ENCODE data around the gene RFWD3. TPM values are rescaled to one million over a fixed set of nuclear protein-coding genes. Genes with fewer than 3 reads are reported as not detected.
"Not testable (repeated sequence)": the region's sequence is repeated elsewhere in the genome, so short reads cannot be mapped to it uniquely, and the experiment has no call there.

The RFWD3 gene
- total and polyA plus RNA-seq, 2 donors (not counting 1 experiment from before 2014, with no cell fraction given) = 12.9 to 15.2 TPM

- no peak overlapping the region for H3K4me3 ChIP-seq (replicated peaks in 1 of 4; ENCODE audit: control extremely low read depth in 1 of 4, insufficient read depth in 1 of 4, low read depth in 3 of 4, low read length in 4 of 4)
- no peaks in the 10 kb centered on the region for H3K79me2 ChIP-seq (ENCODE audit: control insufficient read depth, insufficient read depth, low read length)
Measured at GRCh38 chr16:74677868-74678267, 11.2 kb upstream of the RFWD3 start.

DNA sequence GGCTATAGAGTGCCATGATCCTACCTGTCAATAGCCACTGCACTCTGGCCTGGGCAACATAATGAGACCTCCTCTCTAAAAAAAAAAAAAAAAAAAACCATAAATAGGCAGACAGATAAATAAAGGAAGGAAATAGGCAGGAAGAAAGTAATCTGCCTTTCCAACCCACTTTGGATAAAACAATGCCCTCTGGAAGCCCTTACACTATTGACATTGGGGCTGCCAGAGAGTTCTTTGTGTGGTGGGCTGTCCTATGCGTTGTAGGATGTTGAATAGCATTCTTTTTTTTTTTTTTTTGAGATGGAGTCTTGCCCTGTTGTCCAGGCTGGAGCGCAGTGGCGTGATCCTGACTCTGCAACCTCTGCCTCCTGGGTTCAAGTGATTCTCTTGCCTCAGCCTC, 7.2 kb upstream of the RFWD3 start:
- H3K4me3 ChIP-seq (replicated peaks in 1 of 4; ENCODE audit: control extremely low read depth in 1 of 4, insufficient read depth in 1 of 4, low read depth in 3 of 4, low read length in 4 of 4) = no peak overlapping the region
- no peak overlapping the region for H3K4me2 ChIP-seq (ENCODE audit: extremely low read depth, insufficient read depth, low read length)
- no peaks in the 10 kb centered on the region for H3K79me2 ChIP-seq (ENCODE audit: control insufficient read depth, insufficient read depth, low read length)
- no peaks in the 10 kb centered on the region for H3K27me3 ChIP-seq (ENCODE audit: control insufficient read depth, insufficient read depth, low read length)
- H3K9me3 ChIP-seq (ENCODE audit: control insufficient read depth, insufficient read depth, low read depth, low read length) = no peaks in the 10 kb centered on the region
- no peak for TF ChIP-seq EZH2 (IDR thresholded peaks at IDR 0.05; ENCODE audit: low read length, missing control alignments)
- no peak overlapping the region for H2AFZ ChIP-seq (ENCODE audit: low read length)
- H4K20me1 ChIP-seq (ENCODE audit: control insufficient read depth, extremely low read depth, insufficient read depth, low read length) = no peaks in the 10 kb centered on the region
- H3K9ac ChIP-seq (ENCODE audit: insufficient read depth, low read length) = no peak overlapping the region
- no peak for DNase-seq (ENCODE audit: low read depth in 2 of 2)
- no peaks in the 10 kb centered on the region for H3K36me3 ChIP-seq (ENCODE audit: control insufficient read depth, insufficient read depth, low read length)
- no peak overlapping the region for H3K27ac ChIP-seq (ENCODE audit: insufficient read depth, low read length)
- no peaks in the 10 kb centered on the region for H3K4me1 ChIP-seq (ENCODE audit: control insufficient read depth, extremely low read depth, insufficient read depth, low read length)

More at GRCh38 chr16:74677868-74678267, 11.2 kb upstream of the RFWD3 start:
- no peak for TF ChIP-seq EZH2 (IDR thresholded peaks at IDR 0.05; ENCODE audit: low read length, missing control alignments)
- TF ChIP-seq CTCF (conservative IDR thresholded peaks at IDR 0.05 in 1 of 2, IDR thresholded peaks at IDR 0.05 in 1 of 2; ENCODE audit: low read depth in 1 of 2, low read length in 2 of 2) = no peak
- H3K4me1 ChIP-seq (ENCODE audit: control insufficient read depth, extremely low read depth, insufficient read depth, low read length) = no peaks in the 10 kb centered on the region
- no peaks in the 10 kb centered on the region for H3K9me3 ChIP-seq (ENCODE audit: control insufficient read depth, insufficient read depth, low read depth, low read length)
- no peak overlapping the region for H2AFZ ChIP-seq (ENCODE audit: low read length)
- H3K4me2 ChIP-seq (ENCODE audit: extremely low read depth, insufficient read depth, low read length) = no peak overlapping the region
- no peaks in the 10 kb centered on the region for H3K27me3 ChIP-seq (ENCODE audit: control insufficient read depth, insufficient read depth, low read length)
- no peaks in the 10 kb centered on the region for H3K36me3 ChIP-seq (ENCODE audit: control insufficient read depth, insufficient read depth, low read length)
- no peak overlapping the region for H3K27ac ChIP-seq (ENCODE audit: insufficient read depth, low read length)
- no peak for DNase-seq (ENCODE audit: low read depth in 2 of 2)
- H3K9ac ChIP-seq (ENCODE audit: insufficient read depth, low read length) = no peak overlapping the region
- H4K20me1 ChIP-seq (ENCODE audit: control insufficient read depth, extremely low read depth, insufficient read depth, low read length) = no peaks in the 10 kb centered on the region

DNA sequence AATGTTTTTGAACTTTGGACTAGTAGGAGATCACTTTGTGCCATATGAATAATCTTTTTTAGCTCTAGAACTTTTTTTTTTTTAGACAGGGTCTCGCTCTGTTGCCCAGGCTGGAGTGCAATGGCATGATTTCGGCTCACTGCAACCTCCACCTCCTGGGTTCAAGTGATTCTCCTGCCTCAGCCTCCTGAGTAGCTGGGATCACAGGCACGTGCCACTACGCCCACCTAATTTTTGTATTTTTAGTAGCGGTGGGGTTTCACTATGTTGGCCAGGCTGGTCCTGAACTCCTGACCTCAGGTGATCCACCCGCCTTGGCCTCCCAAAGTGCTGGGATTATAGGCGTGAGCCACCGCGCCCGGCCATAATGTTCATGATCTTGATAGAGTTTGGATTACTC, 2.2 kb upstream of the RFWD3 start:
- H3K4me3 ChIP-seq (replicated peaks in 1 of 4; ENCODE audit: control extremely low read depth in 1 of 4, insufficient read depth in 1 of 4, low read depth in 3 of 4, low read length in 4 of 4); H2AFZ ChIP-seq (ENCODE audit: low read length); DNase-seq (ENCODE audit: low read depth in 2 of 2); H3K9me3 ChIP-seq (ENCODE audit: control insufficient read depth, insufficient read depth, low read depth, low read length); H3K27ac ChIP-seq (ENCODE audit: insufficient read depth, low read length); H4K20me1 ChIP-seq (ENCODE audit: control insufficient read depth, extremely low read depth, insufficient read depth, low read length); H3K36me3 ChIP-seq (ENCODE audit: control insufficient read depth, insufficient read depth, low read length); H3K4me2 ChIP-seq (ENCODE audit: extremely low read depth, insufficient read depth, low read length); H3K4me1 ChIP-seq (ENCODE audit: control insufficient read depth, extremely low read depth, insufficient read depth, low read length); H3K9ac ChIP-seq (ENCODE audit: insufficient read depth, low read length); H3K27me3 ChIP-seq (ENCODE audit: control insufficient read depth, insufficient read depth, low read length): not testable (repeated sequence)
- H3K79me2 ChIP-seq (ENCODE audit: control insufficient read depth, insufficient read depth, low read length) = peaks cover 28% of the 10 kb centered on the region

- H3K79me2 ChIP-seq (ENCODE audit: control insufficient read depth, insufficient read depth, low read length) = peaks cover 41% of the 10 kb centered on the region
- peaks cover 9% of the 10 kb centered on the region for H3K36me3 ChIP-seq (ENCODE audit: control insufficient read depth, insufficient read depth, low read length)
- H3K4me1 ChIP-seq (ENCODE audit: control insufficient read depth, extremely low read depth, insufficient read depth, low read length) = no peaks in the 10 kb centered on the region
- H3K4me2 ChIP-seq (ENCODE audit: extremely low read depth, insufficient read depth, low read length) = peak overlapping the region; percentile 92
- peak overlapping the region; percentile 91 for H2AFZ ChIP-seq (ENCODE audit: low read length)
- peak overlapping the region; percentile 43 to 97 (median 71) for H3K4me3 ChIP-seq (replicated peaks in 1 of 4; ENCODE audit: control extremely low read depth in 1 of 4, insufficient read depth in 1 of 4, low read depth in 3 of 4, low read length in 4 of 4)
- no peaks in the 10 kb centered on the region for H3K9me3 ChIP-seq (ENCODE audit: control insufficient read depth, insufficient read depth, low read depth, low read length)
- peak overlapping the region; percentile 17 for H3K27ac ChIP-seq (ENCODE audit: insufficient read depth, low read length)
- H3K27me3 ChIP-seq (ENCODE audit: control insufficient read depth, insufficient read depth, low read length) = no peaks in the 10 kb centered on the region
- TF ChIP-seq EZH2 (IDR thresholded peaks at IDR 0.05; ENCODE audit: low read length, missing control alignments) (no peak), CTCF (conservative IDR thresholded peaks at IDR 0.05 in 1 of 2, IDR thresholded peaks at IDR 0.05 in 1 of 2; ENCODE audit: low read depth in 1 of 2, low read length in 2 of 2) (no peak)
- no peaks in the 10 kb centered on the region for H4K20me1 ChIP-seq (ENCODE audit: control insufficient read depth, extremely low read depth, insufficient read depth, low read length)
- peak; percentile 17 to 37 for DNase-seq (ENCODE audit: low read depth in 2 of 2)
- H3K9ac ChIP-seq (ENCODE audit: insufficient read depth, low read length) = peak overlapping the region; percentile 11
Measured at GRCh38 chr16:74667255-74667700, 601 bp upstream of the RFWD3 start.
